HG03139 (cell line): Measurements from ENCODE around the gene KIF11.

Source experiments
- ATAC-seq: cut with Tn5 transposase; IDR thresholded peaks from one replicate; pipeline ENCODE4 v1.9.1; 2021; ENCODE audit not compliant: unreplicated experiment

KIF11 gene

DNA sequence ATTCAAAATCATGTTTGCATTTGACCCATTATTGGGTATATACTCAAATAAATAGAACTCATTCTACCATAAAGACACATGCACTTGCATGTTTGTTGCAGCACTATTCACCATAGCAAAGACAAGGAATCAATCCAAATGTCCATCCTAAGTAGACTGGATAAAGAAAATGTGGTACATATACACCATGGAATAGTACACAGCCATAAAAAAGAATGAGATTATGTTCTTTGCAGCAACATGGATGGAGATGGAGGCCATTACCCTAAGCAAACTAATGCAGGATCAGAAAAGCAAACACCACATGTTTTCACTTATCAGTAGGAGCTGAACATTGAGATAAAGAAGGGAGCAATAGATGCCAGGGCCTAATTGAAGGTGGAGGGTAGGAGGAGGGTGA lies 84.8 kb downstream of the KIF11 start:
- ATAC-seq: no peak

DNA sequence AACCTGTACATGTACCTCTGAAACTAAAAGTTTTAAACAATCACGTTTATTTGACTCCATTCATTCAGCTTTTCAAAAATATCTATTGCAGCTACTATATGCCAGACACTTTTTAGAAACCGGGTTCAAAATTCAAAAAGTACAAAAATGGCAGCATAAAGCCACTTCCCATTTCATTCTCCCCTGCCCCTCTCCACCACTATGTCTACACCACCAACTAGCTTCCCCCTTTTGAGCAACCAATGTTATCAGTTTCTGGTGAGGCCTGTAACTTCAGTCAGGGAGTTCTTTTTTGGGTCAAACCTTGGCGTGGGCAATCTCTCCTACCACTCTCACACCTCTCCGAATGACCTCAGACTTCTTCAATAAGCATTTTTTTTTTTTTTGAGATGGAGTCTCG lies 85.3 kb downstream of the KIF11 start:
- ATAC-seq: no peak

DNA sequence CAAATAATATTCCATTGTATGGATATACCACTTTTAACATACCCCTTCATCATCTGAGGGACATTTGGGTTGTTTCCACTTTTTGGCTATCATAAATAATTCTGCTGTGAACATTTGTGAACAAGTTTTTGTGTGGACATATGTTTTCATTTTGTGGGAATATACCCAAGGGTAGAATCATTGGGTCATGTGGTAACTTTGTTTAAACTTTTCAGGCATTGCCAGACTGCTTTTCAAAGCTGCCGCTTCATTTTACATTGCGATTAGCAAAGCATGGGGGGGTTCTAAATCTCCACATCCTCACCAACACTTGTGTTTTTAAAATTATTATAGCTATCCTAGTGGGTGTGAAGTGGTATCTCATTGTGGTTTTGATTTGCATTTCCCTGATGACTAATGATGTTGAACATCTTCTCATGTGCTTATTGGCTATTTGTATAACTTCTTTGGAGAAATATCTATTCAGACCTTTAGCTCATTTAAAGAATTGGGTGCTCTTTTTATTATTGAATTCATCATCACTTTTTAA lies 88.4 kb downstream of the KIF11 start:
- ATAC-seq: no peak

DNA sequence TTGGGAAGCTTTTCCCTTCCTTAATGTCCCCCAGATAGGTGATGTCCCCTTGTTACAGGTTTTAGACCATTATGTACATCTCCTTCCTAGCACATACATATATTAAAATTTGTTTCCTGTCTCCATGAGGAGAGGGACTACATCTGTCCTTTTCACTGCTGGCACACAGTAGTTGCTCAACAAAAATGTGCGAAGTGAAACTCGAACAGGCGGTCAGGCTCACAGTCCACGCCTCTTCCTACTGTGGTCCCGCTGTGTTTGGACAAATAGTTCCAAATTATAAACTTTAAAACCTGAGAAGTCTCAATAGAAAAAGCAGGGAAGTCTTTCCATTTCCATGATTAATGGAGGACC lies 95.6 kb downstream of the KIF11 start:
- no peak for ATAC-seq

DNA sequence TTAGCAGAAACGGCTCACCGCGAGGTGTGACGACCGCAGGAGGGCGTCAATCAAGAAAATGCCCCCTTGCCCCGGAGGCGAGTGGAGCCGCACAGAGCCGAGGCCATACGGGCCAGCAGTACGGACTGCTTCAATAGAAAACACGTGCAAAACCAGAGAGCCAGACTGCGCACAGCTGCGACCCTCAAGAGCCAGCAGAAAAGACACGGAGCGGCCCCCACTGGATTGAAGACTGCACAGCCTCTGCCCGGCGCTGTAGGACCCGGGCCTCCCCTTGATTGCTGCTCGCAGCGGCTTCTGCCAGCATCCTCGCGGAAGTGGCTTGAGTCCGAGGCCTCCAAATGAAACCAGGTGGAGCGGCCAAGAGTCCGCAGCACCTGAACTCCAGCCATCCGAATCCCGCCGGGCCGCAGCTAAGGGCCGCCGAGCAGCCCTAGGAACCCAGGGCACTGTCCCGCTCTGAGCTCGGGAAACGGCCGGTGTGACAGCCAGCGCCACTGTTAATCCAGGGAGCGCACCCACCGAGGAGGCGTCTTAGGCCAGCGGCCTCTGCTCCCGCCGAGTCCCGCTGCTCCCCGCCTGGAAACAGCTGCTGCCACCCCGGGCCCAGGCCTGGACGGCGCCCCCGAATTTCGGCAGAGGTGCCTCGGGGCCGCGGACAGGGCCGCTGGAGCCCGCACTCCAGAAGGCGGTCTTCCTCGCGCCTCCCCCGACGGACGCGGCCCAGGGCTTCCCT lies 96.2 kb downstream of the KIF11 start:
- ATAC-seq: no peak

DNA sequence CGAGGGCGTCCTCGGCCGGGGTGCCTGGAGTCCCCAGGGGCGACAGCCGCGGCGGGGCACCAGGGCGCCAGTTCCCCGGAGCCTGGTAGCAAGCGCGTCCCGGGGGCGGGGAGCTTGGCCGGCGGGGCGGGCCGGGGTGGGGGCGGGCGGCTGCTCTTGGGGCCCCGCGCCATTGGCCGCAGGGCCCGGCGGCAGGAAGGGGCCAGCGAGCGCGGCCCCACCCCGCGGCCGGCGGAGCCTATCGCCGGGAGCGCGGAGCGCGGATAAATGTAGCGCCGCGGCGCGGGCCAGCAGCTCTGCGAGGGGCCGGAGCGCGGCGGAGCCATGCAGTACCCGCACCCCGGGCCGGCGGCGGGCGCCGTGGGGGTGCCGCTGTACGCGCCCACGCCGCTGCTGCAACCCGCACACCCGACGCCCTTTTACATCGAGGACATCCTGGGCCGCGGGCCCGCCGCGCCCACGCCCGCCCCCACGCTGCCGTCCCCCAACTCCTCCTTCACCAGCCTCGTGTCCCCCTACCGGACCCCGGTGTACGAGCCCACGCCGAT lies 96.8 kb downstream of the KIF11 start, which contains the start of gene HHEX:
TSS of gene HHEX (plus strand) at position 293 of the 548 bp plus-strand sequence. CDS start at position 325, 32 bp downstream.
- no peak for ATAC-seq

DNA sequence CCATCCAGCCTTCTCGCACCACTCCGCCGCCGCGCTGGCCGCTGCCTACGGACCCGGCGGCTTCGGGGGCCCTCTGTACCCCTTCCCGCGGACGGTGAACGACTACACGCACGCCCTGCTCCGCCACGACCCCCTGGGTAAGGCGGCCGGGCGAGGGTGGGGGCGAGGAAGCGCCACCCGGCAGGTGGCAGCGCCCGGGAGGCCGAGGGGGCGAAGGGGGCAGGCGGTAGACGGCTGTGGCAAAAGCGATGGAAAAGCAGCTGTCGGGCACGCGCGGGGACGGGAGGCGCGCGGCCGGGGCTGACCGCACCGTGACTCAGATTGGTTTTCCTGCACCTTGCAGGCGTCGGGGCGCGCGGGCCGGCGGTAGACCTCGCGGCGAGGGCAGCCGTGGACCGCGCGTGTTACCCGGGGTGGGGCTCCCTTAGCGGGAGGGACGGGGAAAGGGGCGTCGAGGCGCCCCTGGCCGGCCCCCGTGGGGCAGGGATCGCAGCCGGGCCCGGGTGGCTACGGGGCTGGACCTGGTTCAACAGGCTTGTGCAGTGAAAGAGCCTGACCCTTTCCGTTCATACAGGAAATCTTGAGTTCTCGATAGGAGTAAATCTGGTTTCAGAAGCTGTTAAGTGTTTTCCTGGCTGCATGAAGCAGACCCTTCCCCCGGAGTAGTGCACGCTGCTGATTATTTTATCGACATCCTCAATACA lies 97.4 kb downstream of the KIF11 start:
- no peak for ATAC-seq

DNA sequence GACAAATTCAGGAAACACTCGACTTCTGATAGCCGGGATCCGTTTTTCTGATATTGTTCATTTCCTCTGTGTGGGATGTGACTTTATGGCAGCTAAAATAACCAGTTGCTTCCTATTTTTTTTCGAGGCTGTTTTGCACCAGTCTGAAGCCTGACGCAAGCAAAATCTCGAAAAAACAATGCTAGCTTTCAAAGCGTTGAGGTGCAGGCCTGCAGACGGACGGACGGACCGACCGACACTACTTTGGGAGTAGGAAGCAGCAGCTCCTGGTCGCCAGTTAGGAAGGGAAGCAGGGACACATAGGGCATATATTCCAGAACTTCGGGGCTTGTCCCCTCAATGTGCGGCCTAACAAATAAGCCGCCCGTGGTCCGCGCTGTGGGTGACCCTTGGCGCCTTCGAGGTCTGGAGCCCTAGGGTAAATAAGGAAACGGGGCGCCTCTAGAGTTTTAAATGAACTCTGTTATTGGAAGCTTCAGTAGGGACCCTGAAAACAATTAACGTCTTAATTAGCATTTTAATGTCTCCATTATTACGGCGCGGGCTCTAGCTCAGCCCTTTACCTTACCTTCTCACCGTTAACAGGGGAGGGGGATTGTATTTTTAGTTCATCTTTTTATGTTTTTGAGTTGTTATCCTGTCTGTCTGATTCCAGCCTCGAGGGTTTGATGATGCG lies 98.1 kb downstream of the KIF11 start:
- no peak for ATAC-seq

DNA sequence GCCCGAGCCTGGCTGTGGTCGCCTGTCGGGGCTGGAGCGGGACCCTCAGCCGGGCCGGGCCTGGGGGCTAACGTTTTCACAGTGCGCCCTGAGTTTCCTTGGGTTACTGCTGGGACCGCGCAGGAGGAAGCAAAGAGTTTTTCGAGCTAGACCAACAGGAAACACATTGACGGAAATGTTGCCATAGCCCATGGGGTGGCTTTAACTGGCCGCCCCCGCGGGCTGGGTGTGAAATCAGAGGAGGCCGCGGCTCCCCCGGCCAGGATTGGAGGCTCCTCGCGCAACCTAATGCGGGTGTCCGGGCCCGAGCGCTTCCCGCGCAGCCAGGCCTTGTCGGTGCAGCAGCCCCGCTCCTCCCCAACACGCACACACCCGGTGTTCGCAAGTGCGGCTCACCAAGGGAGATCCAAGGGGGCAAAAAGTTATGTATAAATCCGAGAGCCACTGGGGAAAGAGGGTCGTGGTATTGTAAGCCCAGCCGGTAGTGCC lies 98.7 kb downstream of the KIF11 start:
- ATAC-seq: no peak

DNA sequence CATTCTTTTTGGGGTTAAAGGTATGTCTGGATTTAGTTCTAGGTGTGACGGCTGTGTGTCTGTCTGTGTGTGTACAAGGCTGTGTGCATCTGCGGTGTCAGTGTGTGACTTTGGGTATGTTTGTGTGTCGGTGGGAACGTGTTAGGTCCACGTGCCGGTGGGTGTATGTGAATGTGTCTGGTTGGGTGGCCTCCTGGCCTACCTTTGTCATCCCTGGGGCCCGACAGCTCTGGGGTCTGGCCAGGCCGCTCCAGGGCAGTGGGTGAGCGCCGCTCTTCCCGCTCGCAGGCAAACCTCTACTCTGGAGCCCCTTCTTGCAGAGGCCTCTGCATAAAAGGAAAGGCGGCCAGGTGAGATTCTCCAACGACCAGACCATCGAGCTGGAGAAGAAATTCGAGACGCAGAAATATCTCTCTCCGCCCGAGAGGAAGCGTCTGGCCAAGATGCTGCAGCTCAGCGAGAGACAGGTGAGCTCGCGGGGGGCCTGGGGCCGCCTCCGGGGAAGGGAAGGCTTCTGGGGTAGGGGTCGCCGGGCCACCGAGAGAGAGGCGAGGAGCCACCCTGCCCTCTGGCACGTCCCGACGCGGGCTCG lies 99.2 kb downstream of the KIF11 start:
- ATAC-seq: no peak

DNA sequence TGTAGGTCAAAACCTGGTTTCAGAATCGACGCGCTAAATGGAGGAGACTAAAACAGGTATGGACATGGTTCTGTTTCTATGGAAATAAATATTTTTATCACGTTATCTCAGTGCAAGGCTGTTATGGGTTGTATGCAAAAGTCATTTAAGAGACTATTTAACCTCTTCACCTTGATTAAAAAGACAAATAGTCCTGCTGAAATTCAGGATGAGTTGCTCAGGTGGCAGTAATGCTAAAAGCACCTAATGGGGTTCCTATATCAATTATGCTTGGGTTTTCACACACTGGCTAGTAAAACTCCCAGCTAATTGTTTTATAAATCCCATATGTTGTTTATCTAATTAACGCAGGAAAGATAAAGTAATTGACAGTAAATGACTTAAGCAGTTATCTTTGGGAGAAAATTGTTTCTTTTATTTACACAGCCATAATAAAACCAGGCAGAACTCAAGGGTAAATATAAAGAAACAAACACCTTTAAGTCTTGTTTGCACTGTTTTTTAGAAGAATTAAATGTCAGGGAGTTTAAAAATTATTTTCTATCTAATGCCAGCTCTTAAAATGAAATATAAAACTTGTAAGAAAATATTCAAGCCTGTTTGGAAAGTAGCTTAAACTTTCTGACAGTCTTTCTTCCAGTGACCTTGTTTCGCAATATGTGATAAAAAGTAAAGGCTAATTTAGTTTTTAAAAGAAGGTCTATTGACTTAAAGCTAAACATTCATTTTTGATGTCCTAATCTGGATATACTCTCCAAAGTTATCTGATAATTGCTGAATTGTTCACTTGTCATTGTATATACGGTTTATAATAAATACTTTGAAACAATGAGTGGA lies 100.0 kb downstream of the KIF11 start:
- ATAC-seq: no peak

DNA sequence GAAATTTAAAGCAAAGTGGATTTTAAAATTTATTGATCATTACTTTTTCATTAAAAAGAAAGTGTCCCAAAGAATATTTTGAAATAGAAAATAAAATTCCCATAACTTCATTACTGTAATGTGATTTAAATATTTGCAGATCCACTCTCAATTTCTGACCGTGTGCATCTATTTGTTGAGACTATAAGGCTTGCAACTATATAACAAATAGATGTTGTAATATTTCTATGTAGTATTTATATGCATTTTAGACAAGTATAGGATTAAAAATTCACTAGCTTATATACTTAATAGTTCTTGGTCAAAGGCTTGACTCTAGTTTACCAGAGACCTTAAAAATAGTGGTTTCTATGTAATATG lies 100.6 kb downstream of the KIF11 start:
- ATAC-seq: no peak

DNA sequence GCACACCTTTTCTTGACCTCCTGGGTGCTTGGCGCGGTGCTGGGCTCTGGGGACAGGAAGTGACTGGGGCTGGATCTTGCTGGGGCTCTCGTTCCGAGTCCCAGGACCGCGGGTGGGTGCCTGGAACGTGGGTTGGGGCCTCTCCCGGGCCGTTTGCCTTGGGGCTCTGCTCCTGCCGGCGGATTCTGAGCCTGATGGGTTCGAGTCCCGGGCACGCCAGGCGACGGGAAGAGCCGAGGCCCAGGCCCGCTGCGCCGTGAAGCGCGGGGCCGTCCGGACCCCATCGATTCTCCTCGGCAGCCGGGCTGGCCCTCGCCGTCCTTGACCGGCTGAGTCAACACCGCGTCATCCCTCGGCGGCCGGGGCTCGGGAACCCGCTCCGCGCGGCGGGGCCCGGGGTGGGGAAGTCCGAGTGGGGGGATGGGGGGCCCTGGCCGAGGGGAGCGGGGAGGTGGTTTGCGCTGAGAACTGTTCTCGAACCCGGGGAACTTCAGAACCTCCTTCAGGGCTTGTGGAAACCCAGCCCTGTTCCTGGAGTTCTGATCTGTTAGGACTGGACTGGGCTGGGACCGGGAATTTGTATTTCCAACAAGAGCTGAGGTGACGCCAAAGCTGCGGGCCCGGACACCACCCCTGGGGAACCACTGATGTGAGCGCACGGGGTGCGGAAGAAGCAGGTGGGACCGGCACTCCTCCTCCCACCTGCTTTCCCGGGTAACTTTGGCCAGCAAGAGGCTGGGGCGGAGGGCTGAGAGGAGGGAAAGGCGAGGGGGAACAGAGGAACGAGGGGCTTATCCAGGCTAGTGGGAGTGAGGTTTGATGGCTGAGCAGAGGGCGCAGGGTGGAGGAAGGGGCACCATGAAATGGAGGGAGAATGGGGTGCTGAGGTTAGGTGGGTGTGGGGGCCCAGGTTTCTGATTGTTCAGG lies 103.0 kb downstream of the KIF11 start:
- ATAC-seq: no peak

DNA sequence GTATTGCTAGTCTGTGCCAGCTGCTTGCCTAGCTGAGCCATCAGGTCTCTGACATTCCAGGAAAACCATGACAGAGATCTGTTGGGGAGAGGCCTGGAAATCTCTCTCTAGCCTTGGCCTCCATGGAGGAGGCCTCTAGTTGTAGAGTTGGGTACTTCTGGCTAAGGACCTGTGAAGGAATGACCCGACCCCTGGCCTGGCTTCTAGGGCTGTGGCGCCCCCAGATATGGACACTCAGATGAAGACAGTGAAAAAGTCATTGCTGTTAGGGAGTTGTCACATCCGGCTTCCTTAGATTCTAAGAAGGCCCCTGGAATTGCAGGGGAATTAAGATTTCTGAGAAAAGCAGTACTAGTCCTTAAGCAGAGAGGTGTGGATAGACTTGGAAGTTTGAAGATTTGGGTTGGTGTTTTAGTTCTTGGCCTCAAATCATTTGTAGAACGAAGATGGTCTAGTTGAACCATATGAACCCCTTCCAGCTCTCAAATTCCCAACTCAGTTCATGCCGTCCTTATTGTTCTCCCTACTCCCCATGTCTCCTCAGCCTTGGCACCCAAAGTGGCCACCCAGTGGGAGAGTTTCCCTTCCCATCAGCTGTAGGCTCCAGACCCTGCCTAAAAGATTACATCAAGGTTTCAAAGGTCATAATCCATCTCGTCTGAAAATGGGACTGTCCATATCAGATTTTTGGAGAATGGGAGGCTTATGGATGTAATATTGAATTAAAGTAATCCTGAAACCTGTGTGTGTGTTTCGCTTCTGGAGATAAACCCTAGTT lies 103.9 kb downstream of the KIF11 start:
- no peak for ATAC-seq

DNA sequence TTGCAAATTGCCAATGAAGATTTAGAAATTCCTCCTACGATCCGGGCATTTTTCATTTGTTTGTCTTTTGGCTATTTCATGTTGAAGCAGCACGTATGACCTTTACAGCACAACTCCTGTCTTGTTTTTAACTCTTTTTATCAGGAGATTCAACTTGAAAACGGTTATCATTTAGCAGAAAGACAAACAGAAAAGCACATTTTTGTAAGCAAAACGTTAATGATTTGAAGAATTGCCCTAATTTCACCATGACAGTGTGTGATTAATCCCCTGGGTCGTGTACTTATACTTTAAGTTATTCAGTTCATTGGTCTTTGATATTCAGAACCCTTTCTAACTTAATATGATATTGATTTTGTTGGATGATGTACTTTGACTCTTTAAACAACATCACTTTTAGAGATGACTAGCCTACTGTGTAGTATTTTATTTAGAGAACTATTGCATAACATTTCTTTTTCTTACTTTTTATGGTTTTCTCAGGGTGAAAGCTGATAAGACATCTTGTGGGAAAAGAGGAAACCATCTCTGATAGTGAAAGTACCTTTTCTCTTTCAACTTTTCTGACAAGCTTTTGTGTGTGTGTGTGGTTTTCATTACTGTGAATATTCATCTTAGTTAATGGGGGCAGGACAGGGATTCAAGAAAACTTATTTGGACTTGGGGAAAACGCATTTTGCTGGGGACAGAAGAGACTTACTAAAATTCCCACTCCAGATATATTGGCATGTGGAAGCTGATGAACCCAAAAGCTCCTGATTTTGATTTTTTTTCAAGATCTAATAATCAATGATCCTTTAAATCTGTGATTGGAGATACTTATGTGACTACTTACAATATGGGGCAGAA lies 105.0 kb downstream of the KIF11 start:
- ATAC-seq: no peak

DNA sequence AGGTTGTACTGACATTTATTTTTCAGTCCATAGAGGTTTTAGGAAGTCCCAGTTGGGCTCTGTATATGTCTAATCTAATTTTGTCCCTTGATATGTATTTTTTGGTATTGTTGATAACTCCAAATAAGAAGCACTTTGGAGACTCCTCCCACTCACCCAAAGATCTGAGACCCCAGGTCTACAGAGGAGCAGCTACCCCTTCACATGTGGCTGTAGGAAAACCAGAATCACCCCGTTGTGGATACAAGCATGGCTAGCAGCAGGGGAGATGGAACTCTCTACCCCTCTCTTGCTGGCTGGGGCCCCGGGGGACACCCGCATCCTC lies 106.2 kb downstream of the KIF11 start:
- no peak for ATAC-seq

DNA sequence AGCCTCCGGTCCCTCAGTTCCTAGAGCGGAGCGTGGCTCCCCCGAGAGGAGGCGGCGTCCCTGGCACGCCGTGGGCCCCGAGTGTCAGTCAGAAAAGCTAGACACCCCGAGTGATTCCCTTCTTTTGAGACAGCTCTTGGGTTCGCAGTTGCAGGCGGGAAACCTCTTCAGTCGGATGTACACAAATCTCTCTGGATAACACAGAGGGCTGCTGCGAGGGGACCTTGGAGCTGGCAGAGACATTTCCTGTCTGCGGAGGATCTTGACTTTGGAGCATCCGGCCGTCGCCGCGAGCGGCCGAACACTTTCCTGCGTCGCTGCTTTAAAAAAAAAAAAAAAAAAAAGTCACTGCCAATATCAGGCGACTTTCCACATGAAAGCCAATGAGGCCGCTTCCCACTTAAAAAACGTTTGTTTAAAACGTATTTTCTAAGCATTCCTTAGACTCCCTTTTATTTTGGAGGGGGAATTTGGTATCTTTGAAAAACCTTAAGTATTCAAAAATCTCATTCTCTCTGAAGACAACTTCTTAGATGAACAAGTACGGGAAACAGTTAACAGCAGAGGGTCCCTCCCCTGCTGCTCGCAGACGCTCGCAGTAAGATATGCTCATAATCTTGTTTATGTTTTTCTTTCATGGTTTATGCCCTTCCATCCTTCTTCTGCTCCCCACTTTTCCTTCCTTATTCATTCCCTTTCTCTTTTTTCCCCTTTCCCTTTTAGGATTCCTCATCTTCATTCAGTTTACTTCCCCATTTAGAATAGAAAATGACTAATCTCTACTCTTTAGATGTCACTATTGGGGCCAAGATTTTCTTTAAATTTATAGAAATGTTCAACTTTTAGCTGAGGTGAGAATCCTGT lies 106.8 kb downstream of the KIF11 start:
- no peak for ATAC-seq
